Measurements from ENCODE around the gene FLNC. TPM values are rescaled to one million over a fixed set of nuclear protein-coding genes. Genes with fewer than 3 reads are reported as not detected.

The FLNC gene
- total and polyA plus RNA-seq, 9 of the 15 experiments (the other 6 are each of a cell fraction or from before 2014, with no cell fraction given) = 0.90 to 155 (median 28.8) TPM

GRCh38 chr7:128792471-128793180, 37.6 kb upstream of the FLNC start (continued):
- TF ChIP-seq BRF2 (IDR thresholded peaks at IDR 0.05; ENCODE audit: borderline replicate concordance, insufficient read depth, insufficient read length) (no peak), ATF3 (IDR thresholded peaks at IDR 0.05) (no peak), ATF3 (CRISPR knock-in tag; conservative IDR thresholded peaks at IDR 0.05) (no peak), SPI1 (IDR thresholded peaks at IDR 0.05; ENCODE audit: borderline replicate concordance, low read depth, low read length) (no peak), YBX1 (IDR thresholded peaks at IDR 0.05) (no peak), NCOA2 (IDR thresholded peaks at IDR 0.05; ENCODE audit: partially characterized antibody in 2 of 2) (no peak), MAZ (CRISPR knock-in tag; conservative IDR thresholded peaks at IDR 0.05 in 1 of 2, IDR thresholded peaks at IDR 0.05 in 1 of 2) (peak in 1 of 2 experiments; percentile 39; a peak in 1 of 4 replicates), NCOA1 (IDR thresholded peaks at IDR 0.05; ENCODE audit: low read depth) (no peak), ZFX (CRISPR knock-in tag; IDR thresholded peaks at IDR 0.05) (peak; percentile 63), THAP7 (CRISPR knock-in tag; IDR thresholded peaks at IDR 0.05) (no peak), ZNF165 (CRISPR knock-in tag; IDR thresholded peaks at IDR 0.05; ENCODE audit: borderline replicate concordance) (no peak), ZNF668 (CRISPR knock-in tag; IDR thresholded peaks at IDR 0.05) (no peak), SMARCA5 (IDR thresholded peaks at IDR 0.05) (no peak)
- TF ChIP-seq, protein P1, sequence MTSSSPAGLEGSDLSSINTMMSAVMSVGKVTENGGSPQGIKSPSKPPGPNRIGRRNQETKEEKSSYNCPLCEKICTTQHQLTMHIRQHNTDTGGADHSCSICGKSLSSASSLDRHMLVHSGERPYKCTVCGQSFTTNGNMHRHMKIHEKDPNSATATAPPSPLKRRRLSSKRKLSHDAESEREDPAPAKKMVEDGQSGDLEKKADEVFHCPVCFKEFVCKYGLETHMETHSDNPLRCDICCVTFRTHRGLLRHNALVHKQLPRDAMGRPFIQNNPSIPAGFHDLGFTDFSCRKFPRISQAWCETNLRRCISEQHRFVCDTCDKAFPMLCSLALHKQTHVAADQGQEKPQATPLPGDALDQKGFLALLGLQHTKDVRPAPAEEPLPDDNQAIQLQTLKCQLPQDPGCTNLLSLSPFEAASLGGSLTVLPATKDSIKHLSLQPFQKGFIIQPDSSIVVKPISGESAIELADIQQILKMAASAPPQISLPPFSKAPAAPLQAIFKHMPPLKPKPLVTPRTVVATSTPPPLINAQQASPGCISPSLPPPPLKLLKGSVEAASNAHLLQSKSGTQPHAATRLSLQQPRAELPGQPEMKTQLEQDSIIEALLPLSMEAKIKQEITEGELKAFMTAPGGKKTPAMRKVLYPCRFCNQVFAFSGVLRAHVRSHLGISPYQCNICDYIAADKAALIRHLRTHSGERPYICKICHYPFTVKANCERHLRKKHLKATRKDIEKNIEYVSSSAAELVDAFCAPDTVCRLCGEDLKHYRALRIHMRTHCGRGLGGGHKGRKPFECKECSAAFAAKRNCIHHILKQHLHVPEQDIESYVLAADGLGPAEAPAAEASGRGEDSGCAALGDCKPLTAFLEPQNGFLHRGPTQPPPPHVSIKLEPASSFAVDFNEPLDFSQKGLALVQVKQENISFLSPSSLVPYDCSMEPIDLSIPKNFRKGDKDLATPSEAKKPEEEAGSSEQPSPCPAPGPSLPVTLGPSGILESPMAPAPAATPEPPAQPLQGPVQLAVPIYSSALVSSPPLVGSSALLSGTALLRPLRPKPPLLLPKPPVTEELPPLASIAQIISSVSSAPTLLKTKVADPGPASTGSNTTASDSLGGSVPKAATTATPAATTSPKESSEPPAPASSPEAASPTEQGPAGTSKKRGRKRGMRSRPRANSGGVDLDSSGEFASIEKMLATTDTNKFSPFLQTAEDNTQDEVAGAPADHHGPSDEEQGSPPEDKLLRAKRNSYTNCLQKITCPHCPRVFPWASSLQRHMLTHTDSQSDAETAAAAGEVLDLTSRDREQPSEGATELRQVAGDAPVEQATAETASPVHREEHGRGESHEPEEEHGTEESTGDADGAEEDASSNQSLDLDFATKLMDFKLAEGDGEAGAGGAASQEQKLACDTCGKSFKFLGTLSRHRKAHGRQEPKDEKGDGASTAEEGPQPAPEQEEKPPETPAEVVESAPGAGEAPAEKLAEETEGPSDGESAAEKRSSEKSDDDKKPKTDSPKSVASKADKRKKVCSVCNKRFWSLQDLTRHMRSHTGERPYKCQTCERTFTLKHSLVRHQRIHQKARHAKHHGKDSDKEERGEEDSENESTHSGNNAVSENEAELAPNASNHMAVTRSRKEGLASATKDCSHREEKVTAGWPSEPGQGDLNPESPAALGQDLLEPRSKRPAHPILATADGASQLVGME (CRISPR knock-in tag; IDR thresholded peaks at IDR 0.05) = 0 out of 2 replicates have a peak, but pooled peaks have one; percentile 56
- TF ChIP-seq, protein P2, sequence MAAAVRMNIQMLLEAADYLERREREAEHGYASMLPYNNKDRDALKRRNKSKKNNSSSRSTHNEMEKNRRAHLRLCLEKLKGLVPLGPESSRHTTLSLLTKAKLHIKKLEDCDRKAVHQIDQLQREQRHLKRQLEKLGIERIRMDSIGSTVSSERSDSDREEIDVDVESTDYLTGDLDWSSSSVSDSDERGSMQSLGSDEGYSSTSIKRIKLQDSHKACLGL (CRISPR knock-in tag; IDR thresholded peaks at IDR 0.05; ENCODE audit: borderline replicate concordance, poor library complexity, severe bottlenecking) = peak; percentile 20
- TF ChIP-seq, protein P3, sequence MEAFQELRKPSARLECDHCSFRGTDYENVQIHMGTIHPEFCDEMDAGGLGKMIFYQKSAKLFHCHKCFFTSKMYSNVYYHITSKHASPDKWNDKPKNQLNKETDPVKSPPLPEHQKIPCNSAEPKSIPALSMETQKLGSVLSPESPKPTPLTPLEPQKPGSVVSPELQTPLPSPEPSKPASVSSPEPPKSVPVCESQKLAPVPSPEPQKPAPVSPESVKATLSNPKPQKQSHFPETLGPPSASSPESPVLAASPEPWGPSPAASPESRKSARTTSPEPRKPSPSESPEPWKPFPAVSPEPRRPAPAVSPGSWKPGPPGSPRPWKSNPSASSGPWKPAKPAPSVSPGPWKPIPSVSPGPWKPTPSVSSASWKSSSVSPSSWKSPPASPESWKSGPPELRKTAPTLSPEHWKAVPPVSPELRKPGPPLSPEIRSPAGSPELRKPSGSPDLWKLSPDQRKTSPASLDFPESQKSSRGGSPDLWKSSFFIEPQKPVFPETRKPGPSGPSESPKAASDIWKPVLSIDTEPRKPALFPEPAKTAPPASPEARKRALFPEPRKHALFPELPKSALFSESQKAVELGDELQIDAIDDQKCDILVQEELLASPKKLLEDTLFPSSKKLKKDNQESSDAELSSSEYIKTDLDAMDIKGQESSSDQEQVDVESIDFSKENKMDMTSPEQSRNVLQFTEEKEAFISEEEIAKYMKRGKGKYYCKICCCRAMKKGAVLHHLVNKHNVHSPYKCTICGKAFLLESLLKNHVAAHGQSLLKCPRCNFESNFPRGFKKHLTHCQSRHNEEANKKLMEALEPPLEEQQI (IDR thresholded peaks at IDR 0.05) = no peak
